ENCODE data around the gene ARHGAP33.
"Not testable (repeated sequence)": the region's sequence is repeated elsewhere in the genome, so short reads cannot be mapped to it uniquely, and the experiment has no call there.

The ARHGAP33 gene

DNA sequence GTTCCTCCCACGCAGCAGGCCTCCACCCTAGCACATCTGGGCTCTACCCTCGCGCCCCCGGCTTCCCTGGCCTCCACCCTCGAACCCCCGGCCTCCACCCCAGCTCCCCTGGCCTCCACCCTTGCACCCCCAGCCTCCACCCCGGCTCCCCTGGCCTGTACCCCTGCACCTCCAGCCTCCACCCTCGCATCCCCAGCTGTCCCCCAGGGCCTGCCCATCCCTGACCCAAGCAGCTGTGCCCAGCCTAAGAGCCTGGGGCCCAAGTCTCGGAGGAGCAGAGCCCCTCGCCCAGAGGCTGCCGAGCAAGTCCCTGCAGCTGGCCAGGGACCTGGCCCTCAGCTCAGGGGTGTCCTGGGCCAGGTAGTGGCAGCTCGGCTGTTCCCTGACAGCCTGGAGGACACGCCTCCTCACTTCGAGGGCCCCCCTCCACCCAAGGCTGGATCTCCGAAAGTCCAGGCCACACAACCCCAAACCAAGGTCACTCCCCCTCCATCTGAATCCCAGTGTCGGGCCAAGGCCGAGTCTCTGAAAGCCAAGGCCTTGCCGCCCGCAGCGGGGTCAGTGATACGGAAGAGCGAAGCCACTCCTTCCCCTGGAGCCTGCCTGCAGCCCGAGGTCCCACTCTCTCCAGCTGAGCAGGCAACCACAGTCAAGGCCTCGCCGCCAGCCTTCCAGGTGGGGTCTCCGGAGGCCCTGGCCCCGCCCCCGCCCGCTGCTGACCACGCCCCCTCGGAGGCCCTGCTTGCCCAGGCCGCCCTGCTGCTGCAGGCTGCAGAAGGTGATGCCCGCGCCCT lies 7.9 kb upstream of the ARHGAP33 start:
- WGBS (ENCODE audit: extremely low coverage, insufficient coverage, low lambda C conversion rate) = no CpG with 5 or more reads among the region's 34 CpGs
- H3K27ac ChIP-seq (ENCODE audit: low read depth, low read length) = no peak overlapping the region
- H3K36me3 ChIP-seq (ENCODE audit: control insufficient read depth, insufficient read depth, low read length) = peaks cover 5% of the 10 kb centered on the region

DNA sequence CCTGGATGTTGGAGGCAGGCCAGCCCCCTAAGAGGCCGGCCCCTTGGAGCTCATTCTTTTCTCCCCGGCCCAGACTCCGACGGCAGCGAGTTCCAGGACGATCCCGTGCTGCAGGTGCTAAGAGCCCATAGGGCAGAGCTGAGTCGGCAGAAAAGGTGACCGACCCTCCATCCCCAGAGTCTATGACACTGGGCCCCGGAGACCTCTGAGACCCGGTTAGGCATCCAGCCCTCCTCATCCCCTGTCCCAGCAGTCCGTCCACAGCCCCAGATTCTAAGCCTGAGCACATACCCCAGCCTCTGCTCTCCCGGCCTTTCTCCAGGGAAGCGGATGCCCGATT lies 7.3 kb upstream of the ARHGAP33 start:
- no peak overlapping the region for H4K8ac ChIP-seq (ENCODE audit: low read depth, low read length)
- H3K36me3 ChIP-seq (ENCODE audit: control insufficient read depth, insufficient read depth, low read length) = peaks cover 5% of the 10 kb centered on the region
- WGBS (ENCODE audit: extremely low coverage, insufficient coverage, low lambda C conversion rate) = no CpG with 5 or more reads among the region's 15 CpGs

More for the DNA sequence above, 7.9 kb upstream of the ARHGAP33 start:
- no peak overlapping the region for H2AK5ac ChIP-seq (ENCODE audit: low read length)
- no peaks in the 10 kb centered on the region for H3K4me1 ChIP-seq (ENCODE audit: control insufficient read depth, low read depth, low read length)
- no peaks in the 10 kb centered on the region for H3K79me1 ChIP-seq (ENCODE audit: low read length)
- H4K8ac ChIP-seq (ENCODE audit: low read depth, low read length) = no peak overlapping the region
- no peak overlapping the region for H2BK120ac ChIP-seq (ENCODE audit: low read depth, low read length)
- H2BK5ac ChIP-seq (ENCODE audit: low read length) = no peak overlapping the region
- H4K5ac ChIP-seq (ENCODE audit: low read length) = no peak overlapping the region
- no peaks in the 10 kb centered on the region for H3K27me3 ChIP-seq (ENCODE audit: insufficient read depth, low read length, poor library complexity)
- H2BK15ac ChIP-seq (replicated peaks; ENCODE audit: low read depth) = no peak overlapping the region
- no peak overlapping the region for H3K4me2 ChIP-seq (ENCODE audit: low read length)
- no peak overlapping the region for H3K4ac ChIP-seq (ENCODE audit: low read depth, low read length)
- H3K4me3 ChIP-seq (ENCODE audit: low read length) = no peak overlapping the region
- H3K23ac ChIP-seq (ENCODE audit: low read length) = no peak overlapping the region
- peak overlapping the region; percentile 45 for H3K9ac ChIP-seq (ENCODE audit: low read length)
- peak; percentile 92 for DNase-seq
- H3K18ac ChIP-seq (ENCODE audit: low read length) = no peak overlapping the region
- H3K56ac ChIP-seq (ENCODE audit: low read length) = peak overlapping the region; percentile 37
- H3K79me2 ChIP-seq (ENCODE audit: control insufficient read depth, insufficient read depth, low read length) = no peaks in the 10 kb centered on the region

DNA sequence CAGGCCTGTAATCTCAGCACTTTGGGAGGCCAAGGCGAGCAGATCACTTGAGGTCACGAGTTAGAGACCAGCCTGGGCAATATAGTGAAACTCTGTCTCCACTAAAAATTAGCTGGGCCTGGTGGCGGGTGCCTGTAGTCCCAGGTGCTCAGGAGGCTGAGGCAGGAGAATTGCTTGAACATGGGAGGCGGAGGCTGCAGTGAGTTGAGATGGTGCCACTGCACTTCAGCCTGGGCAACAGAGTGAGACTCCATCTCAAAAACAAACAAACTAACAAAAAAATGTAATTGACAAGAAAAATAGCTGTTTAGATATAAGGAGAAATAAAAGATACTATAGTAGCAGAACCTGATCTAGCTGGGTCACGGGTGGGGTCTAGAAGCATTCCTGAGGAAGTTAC lies 3.0 kb upstream of the ARHGAP33 start:
- H2BK15ac ChIP-seq (replicated peaks; ENCODE audit: low read depth); H3K4me3 ChIP-seq (ENCODE audit: low read length); H3K4ac ChIP-seq (ENCODE audit: low read depth, low read length); DNase-seq; H3K79me2 ChIP-seq (ENCODE audit: control insufficient read depth, insufficient read depth, low read length); H3K18ac ChIP-seq (ENCODE audit: low read length); H3K4me1 ChIP-seq (ENCODE audit: control insufficient read depth, low read depth, low read length); H3K27me3 ChIP-seq (ENCODE audit: insufficient read depth, low read length, poor library complexity); H3K79me1 ChIP-seq (ENCODE audit: low read length); H3K9ac ChIP-seq (ENCODE audit: low read length); H4K5ac ChIP-seq (ENCODE audit: low read length); H2BK120ac ChIP-seq (ENCODE audit: low read depth, low read length); H4K8ac ChIP-seq (ENCODE audit: low read depth, low read length); H3K27ac ChIP-seq (ENCODE audit: low read depth, low read length); H2AK5ac ChIP-seq (ENCODE audit: low read length); H2BK5ac ChIP-seq (ENCODE audit: low read length); H3K23ac ChIP-seq (ENCODE audit: low read length); H3K36me3 ChIP-seq (ENCODE audit: control insufficient read depth, insufficient read depth, low read length); H3K56ac ChIP-seq (ENCODE audit: low read length); H3K4me2 ChIP-seq (ENCODE audit: low read length): not testable (repeated sequence)
- WGBS (ENCODE audit: extremely low coverage, insufficient coverage, low lambda C conversion rate) = no CpG with 5 or more reads among the region's 5 CpGs

More for the DNA sequence above, 7.3 kb upstream of the ARHGAP33 start:
- Histone ChIP-seq H3K27ac (ENCODE audit: low read depth, low read length) (no peak overlapping the region), H2BK120ac (ENCODE audit: low read depth, low read length) (no peak overlapping the region), H3K79me2 (ENCODE audit: control insufficient read depth, insufficient read depth, low read length) (no peaks in the 10 kb centered on the region), H2BK5ac (ENCODE audit: low read length) (no peak overlapping the region), H3K27me3 (ENCODE audit: insufficient read depth, low read length, poor library complexity) (no peaks in the 10 kb centered on the region), H3K4me1 (ENCODE audit: control insufficient read depth, low read depth, low read length) (no peaks in the 10 kb centered on the region), H3K4me2 (ENCODE audit: low read length) (no peak overlapping the region), H2AK5ac (ENCODE audit: low read length) (no peak overlapping the region), H3K4ac (ENCODE audit: low read depth, low read length) (no peak overlapping the region), H4K5ac (ENCODE audit: low read length) (no peak overlapping the region), H3K4me3 (ENCODE audit: low read length) (no peak overlapping the region), H3K9ac (ENCODE audit: low read length) (no peak overlapping the region), H2BK15ac (replicated peaks; ENCODE audit: low read depth) (no peak overlapping the region), H3K79me1 (ENCODE audit: low read length) (no peaks in the 10 kb centered on the region), H3K56ac (ENCODE audit: low read length) (no peak overlapping the region), H3K23ac (ENCODE audit: low read length) (no peak overlapping the region), H3K18ac (ENCODE audit: low read length) (no peak overlapping the region)
- DNase-seq = no peak

DNA sequence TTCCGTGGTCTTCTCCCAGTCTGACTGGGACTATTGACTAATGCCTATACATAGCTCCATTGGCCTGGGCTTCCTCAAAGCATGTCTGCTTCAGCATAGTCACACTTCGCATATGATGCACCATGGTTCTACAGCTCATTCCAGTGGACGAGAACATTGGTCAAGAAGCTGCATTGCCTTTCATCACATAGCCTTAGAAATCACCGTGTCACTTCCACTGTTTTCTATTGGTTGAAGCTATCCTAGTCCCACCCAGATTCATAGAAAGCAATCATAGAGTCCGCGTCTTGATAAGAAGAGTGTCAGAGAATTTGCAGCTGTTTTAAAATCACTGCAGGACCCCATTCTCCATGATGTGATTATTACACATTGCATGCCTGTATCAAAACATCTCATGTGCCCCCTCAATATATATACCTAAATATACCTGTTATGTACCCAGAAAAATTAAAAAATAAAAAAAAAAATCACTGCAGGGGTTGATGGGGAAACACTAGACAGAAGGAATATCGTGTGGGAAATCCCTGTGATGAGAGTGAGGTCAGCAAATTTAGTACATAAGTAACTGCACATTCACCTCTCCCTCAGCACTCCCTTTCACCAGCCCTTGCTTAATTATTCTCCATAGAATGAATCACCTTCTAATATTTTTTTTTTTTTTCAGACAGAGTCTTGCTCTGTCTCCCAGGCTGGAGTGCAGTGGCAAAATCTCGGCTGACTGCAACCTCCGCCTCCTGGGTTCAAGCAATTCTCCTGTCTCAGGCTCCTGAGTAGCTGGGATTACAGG lies 2.2 kb upstream of the ARHGAP33 start:
- H3K56ac ChIP-seq (ENCODE audit: low read length) = no peak overlapping the region
- WGBS (ENCODE audit: extremely low coverage, insufficient coverage, low lambda C conversion rate) = no CpG with 5 or more reads among the region's 9 CpGs
- peaks cover 8% of the 10 kb centered on the region for H3K4me1 ChIP-seq (ENCODE audit: control insufficient read depth, low read depth, low read length)
- H2BK120ac ChIP-seq (ENCODE audit: low read depth, low read length) = no peak overlapping the region
- no peak overlapping the region for H3K9ac ChIP-seq (ENCODE audit: low read length)
- no peaks in the 10 kb centered on the region for H3K79me1 ChIP-seq (ENCODE audit: low read length)
- H2BK15ac ChIP-seq (replicated peaks; ENCODE audit: low read depth) = no peak overlapping the region
- no peak overlapping the region for H3K27ac ChIP-seq (ENCODE audit: low read depth, low read length)
- no peak overlapping the region for H3K23ac ChIP-seq (ENCODE audit: low read length)
- H4K8ac ChIP-seq (ENCODE audit: low read depth, low read length) = no peak overlapping the region
- H3K4me3 ChIP-seq (ENCODE audit: low read length) = no peak overlapping the region
- peaks cover 2% of the 10 kb centered on the region for H3K36me3 ChIP-seq (ENCODE audit: control insufficient read depth, insufficient read depth, low read length)
- H4K5ac ChIP-seq (ENCODE audit: low read length) = no peak overlapping the region
- no peak overlapping the region for H3K4me2 ChIP-seq (ENCODE audit: low read length)
- H2AK5ac ChIP-seq (ENCODE audit: low read length) = no peak overlapping the region
- H3K27me3 ChIP-seq (ENCODE audit: insufficient read depth, low read length, poor library complexity) = no peaks in the 10 kb centered on the region
- no peak overlapping the region for H2BK5ac ChIP-seq (ENCODE audit: low read length)
- no peak for DNase-seq
- H3K18ac ChIP-seq (ENCODE audit: low read length) = no peak overlapping the region
- H3K4ac ChIP-seq (ENCODE audit: low read depth, low read length) = no peak overlapping the region
- no peaks in the 10 kb centered on the region for H3K79me2 ChIP-seq (ENCODE audit: control insufficient read depth, insufficient read depth, low read length)

DNA sequence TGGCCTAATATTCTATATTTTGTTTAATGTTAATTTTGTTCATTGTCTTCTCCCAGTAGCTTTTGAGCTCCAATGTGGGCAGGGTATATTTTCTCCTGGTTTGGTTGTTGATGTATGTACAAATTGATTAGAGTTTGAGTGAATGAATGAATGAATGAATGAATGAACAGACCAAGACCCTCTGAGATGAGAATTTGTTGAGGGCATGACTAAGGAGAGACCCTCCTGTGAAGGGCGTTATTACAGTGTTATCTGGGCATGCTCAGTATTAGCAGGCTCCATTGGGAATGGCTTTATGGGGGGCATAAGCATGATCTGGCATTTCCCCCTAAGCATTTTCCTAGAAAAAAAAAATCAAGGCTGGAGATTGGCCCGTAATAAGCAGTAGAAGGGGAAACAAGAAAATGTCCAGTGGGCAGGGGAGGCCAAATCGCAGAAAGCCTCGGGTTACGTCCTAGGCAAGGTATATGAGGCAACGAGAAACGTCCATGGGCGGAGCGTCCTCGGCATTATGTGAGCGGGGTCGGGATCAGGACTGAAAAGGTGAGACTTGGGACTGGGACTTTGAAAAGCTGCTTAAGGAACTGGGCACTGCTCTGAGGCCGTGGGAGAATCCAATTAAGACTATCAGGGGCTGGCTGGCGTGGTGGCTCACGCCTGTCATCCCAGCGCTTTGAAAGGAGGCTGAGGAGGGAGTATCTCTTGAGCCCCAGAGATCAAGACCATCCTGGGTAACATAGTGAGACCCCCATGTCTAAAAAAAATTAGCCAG lies 904 bp upstream of the ARHGAP33 start:
- no peaks in the 10 kb centered on the region for H3K79me2 ChIP-seq (ENCODE audit: control insufficient read depth, insufficient read depth, low read length)
- no peaks in the 10 kb centered on the region for H3K27me3 ChIP-seq (ENCODE audit: insufficient read depth, low read length, poor library complexity)
- WGBS (ENCODE audit: extremely low coverage, insufficient coverage, low lambda C conversion rate) = no CpG with 5 or more reads among the region's 16 CpGs
- H4K8ac ChIP-seq (ENCODE audit: low read depth, low read length) = no peak overlapping the region
- no peak overlapping the region for H3K4me2 ChIP-seq (ENCODE audit: low read length)
- H3K4me3 ChIP-seq (ENCODE audit: low read length) = no peak overlapping the region
- H3K56ac ChIP-seq (ENCODE audit: low read length) = no peak overlapping the region
- no peak overlapping the region for H2AK5ac ChIP-seq (ENCODE audit: low read length)
- H3K18ac ChIP-seq (ENCODE audit: low read length) = no peak overlapping the region
- H3K27ac ChIP-seq (ENCODE audit: low read depth, low read length) = no peak overlapping the region
- H3K4me1 ChIP-seq (ENCODE audit: control insufficient read depth, low read depth, low read length) = peaks cover 8% of the 10 kb centered on the region
- no peak for DNase-seq
- no peaks in the 10 kb centered on the region for H3K79me1 ChIP-seq (ENCODE audit: low read length)
- no peak overlapping the region for H2BK120ac ChIP-seq (ENCODE audit: low read depth, low read length)
- no peak overlapping the region for H2BK5ac ChIP-seq (ENCODE audit: low read length)
- no peak overlapping the region for H2BK15ac ChIP-seq (replicated peaks; ENCODE audit: low read depth)
- H3K36me3 ChIP-seq (ENCODE audit: control insufficient read depth, insufficient read depth, low read length) = no peaks in the 10 kb centered on the region
- H3K4ac ChIP-seq (ENCODE audit: low read depth, low read length) = no peak overlapping the region
- H3K23ac ChIP-seq (ENCODE audit: low read length) = no peak overlapping the region
- no peak overlapping the region for H3K9ac ChIP-seq (ENCODE audit: low read length)
- no peak overlapping the region for H4K5ac ChIP-seq (ENCODE audit: low read length)
